SK-N-SH treated with all-trans-retinoic acid at 6 μM for 48 hours (cell line): ENCODE measurements around the gene ANKIB1.
"Not testable (repeated sequence)": the region's sequence is repeated elsewhere in the genome, so short reads cannot be mapped to it uniquely, and the experiment has no call there.

Experiments
- ARNTL ChIP-seq: fragments of 450-650 bp; formaldehyde crosslinking; IDR thresholded peaks from 2 replicates; pipeline ENCODE4 v1.5.0; 2020; ENCODE audit warnings: low read depth, mild to moderate bottlenecking, moderate library complexity, borderline replicate concordance
- CREB5 ChIP-seq: fragments of 250-450 bp; sonication (Bioruptor Pico); IDR thresholded peaks from 2 replicates; pipeline ENCODE4 v1.5.1; 2020; ENCODE audit warnings: low read depth, mild to moderate bottlenecking, moderate library complexity
- ESRRG ChIP-seq: fragments of 250-450 bp; sonication (Bioruptor Pico); IDR thresholded peaks from 2 replicates; pipeline ENCODE4 v1.6.1; 2021; ENCODE audit warnings: mild to moderate bottlenecking
- PATZ1 ChIP-seq: fragments of 250-450 bp; sonication (Bioruptor Pico); IDR thresholded peaks from 2 replicates; pipeline ENCODE4 v1.8.0; 2020; ENCODE audit warnings: mild to moderate bottlenecking, moderate library complexity, borderline replicate concordance
- POU6F1 ChIP-seq: fragments of 250-450 bp; sonication (Bioruptor Pico); IDR thresholded peaks from 2 replicates; pipeline ENCODE4 v1.8.0; 2021; ENCODE audit warnings: low read depth, mild to moderate bottlenecking, moderate library complexity, borderline replicate concordance
- PPARA ChIP-seq: fragments of 250-450 bp; sonication (Bioruptor Pico); IDR thresholded peaks from 2 replicates; pipeline ENCODE4 v1.5.0; 2020; ENCODE audit warnings: mild to moderate bottlenecking, borderline replicate concordance
- RARB ChIP-seq: fragments of 250-450 bp; sonication (Bioruptor Pico); IDR thresholded peaks from 2 replicates; pipeline ENCODE4 v1.8.0; 2021; ENCODE audit warnings: mild to moderate bottlenecking, moderate library complexity
- SNAI2 ChIP-seq: fragments of 250-450 bp; sonication (Bioruptor Pico); IDR thresholded peaks from 2 replicates; pipeline ENCODE4 v1.5.0; 2020; ENCODE audit warnings: mild to moderate bottlenecking, moderate library complexity
- TCF4 ChIP-seq: fragments of 250-450 bp; sonication (Bioruptor Pico); IDR thresholded peaks from 2 replicates; pipeline ENCODE4 v1.8.0; 2021; ENCODE audit warnings: mild to moderate bottlenecking, moderate library complexity, borderline replicate concordance
- ZFP3 ChIP-seq: fragments of 250-450 bp; sonication (Bioruptor Pico); IDR thresholded peaks from 2 replicates; pipeline ENCODE4 v1.5.0; 2020; ENCODE audit warnings: mild to moderate bottlenecking, moderate library complexity
- ZNF565 ChIP-seq: fragments of 450-650 bp; formaldehyde crosslinking; conservative IDR thresholded peaks from 2 replicates; pipeline ENCODE4 v1.5.0; 2020; ENCODE audit warnings: low read depth, mild to moderate bottlenecking, moderate library complexity

DNA sequence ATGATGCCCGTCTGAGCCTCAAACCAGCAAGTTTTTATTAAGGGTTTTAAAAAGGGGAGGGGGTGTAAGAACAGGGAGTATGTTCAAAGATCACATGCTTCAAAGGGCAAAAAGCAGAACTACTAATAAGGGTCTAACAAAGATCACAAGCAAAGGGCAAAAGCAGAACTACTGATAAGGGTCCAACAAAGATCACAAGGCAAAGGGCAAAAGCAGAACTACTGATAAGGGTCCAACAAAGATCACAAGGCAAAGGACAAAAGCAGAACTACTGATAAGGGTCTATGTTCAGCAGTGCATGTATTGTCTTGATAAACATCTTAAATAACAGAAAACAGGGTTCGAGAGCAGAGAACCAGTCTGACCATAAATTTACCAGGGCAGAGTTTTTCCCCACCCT lies 196.9 kb downstream of the ANKIB1 start:
- TF ChIP-seq RARB; PATZ1 (CRISPR knock-in tag); CREB5 (CRISPR knock-in tag); PPARA; TCF4 (CRISPR knock-in tag); SNAI2; POU6F1 (CRISPR knock-in tag); ZFP3 (CRISPR knock-in tag); ARNTL; ESRRG (CRISPR knock-in tag); ZNF565 (CRISPR knock-in tag): not testable (repeated sequence)
